ENCODE measurements around the gene SKI. TPM values are rescaled to one million over a fixed set of nuclear protein-coding genes. Genes with fewer than 3 reads are reported as not detected.

The SKI gene
- total RNA-seq, 1 donor from 2014 or later: 132 TPM

- Mint-ChIP-seq H3K27ac (ENCODE audit: unreplicated experiment) (no peak overlapping the region), H3K36me3 (ENCODE audit: unreplicated experiment) (no peaks in the 10 kb centered on the region), H3K4me3 (ENCODE audit: unreplicated experiment) (no peak overlapping the region)
Observed at GRCh38 chr1:2269193-2269921, 41.2 kb downstream of the SKI start.

GRCh38 chr1:2269922-2270259, 41.8 kb downstream of the SKI start:
- TF ChIP-seq CTCF (IDR thresholded peaks at IDR 0.05): no peak
- Mint-ChIP-seq H3K4me1 (ENCODE audit: unreplicated experiment) (peaks cover 64% of the 10 kb centered on the region), H3K27ac (ENCODE audit: unreplicated experiment) (peak overlapping the region; percentile 23), H3K4me3 (ENCODE audit: unreplicated experiment) (no peak overlapping the region), H3K27me3 (ENCODE audit: unreplicated experiment) (no peaks in the 10 kb centered on the region), H3K9me3 (ENCODE audit: unreplicated experiment) (no peaks in the 10 kb centered on the region), H3K36me3 (ENCODE audit: unreplicated experiment) (no peaks in the 10 kb centered on the region)
- no peak for DNase-seq (ENCODE audit: extremely low spot score, unreplicated experiment)

More at GRCh38 chr1:2269193-2269921, 41.2 kb downstream of the SKI start:
- Mint-ChIP-seq H3K9me3 (ENCODE audit: unreplicated experiment) (no peaks in the 10 kb centered on the region), H3K27me3 (ENCODE audit: unreplicated experiment) (no peaks in the 10 kb centered on the region), H3K4me1 (ENCODE audit: unreplicated experiment) (peaks cover 62% of the 10 kb centered on the region)
- TF ChIP-seq CTCF (IDR thresholded peaks at IDR 0.05): no peak
- no peak for DNase-seq (ENCODE audit: extremely low spot score, unreplicated experiment)

- no peak for TF ChIP-seq CTCF (IDR thresholded peaks at IDR 0.05)
- H3K27me3 Mint-ChIP-seq (ENCODE audit: unreplicated experiment): no peaks in the 10 kb centered on the region
- peak overlapping the region; percentile 23 for H3K27ac Mint-ChIP-seq (ENCODE audit: unreplicated experiment)
- DNase-seq (ENCODE audit: extremely low spot score, unreplicated experiment): no peak
- H3K9me3 Mint-ChIP-seq (ENCODE audit: unreplicated experiment): no peaks in the 10 kb centered on the region
- peaks cover 1% of the 10 kb centered on the region for H3K36me3 Mint-ChIP-seq (ENCODE audit: unreplicated experiment)
- peaks cover 64% of the 10 kb centered on the region for H3K4me1 Mint-ChIP-seq (ENCODE audit: unreplicated experiment)
- H3K4me3 Mint-ChIP-seq (ENCODE audit: unreplicated experiment): no peak overlapping the region
Observed at GRCh38 chr1:2270260-2271100, 42.4 kb downstream of the SKI start.

- TF ChIP-seq CTCF (IDR thresholded peaks at IDR 0.05): no peak
- no peak overlapping the region for H3K27ac Mint-ChIP-seq (ENCODE audit: unreplicated experiment)
- peaks cover 66% of the 10 kb centered on the region for H3K4me1 Mint-ChIP-seq (ENCODE audit: unreplicated experiment)
- peaks cover 1% of the 10 kb centered on the region for H3K36me3 Mint-ChIP-seq (ENCODE audit: unreplicated experiment)
- no peak for DNase-seq (ENCODE audit: extremely low spot score, unreplicated experiment)
- no peaks in the 10 kb centered on the region for H3K9me3 Mint-ChIP-seq (ENCODE audit: unreplicated experiment)
- no peaks in the 10 kb centered on the region for H3K27me3 Mint-ChIP-seq (ENCODE audit: unreplicated experiment)
- H3K4me3 Mint-ChIP-seq (ENCODE audit: unreplicated experiment): no peak overlapping the region
Observed at GRCh38 chr1:2271211-2271721, 43.1 kb downstream of the SKI start.

All from osteocyte (in vitro differentiated cells).